Endothelial cell (in vitro differentiated cells): ENCODE measurements around the gene FBXL17. TPM values are rescaled to one million over a fixed set of nuclear protein-coding genes. Genes with fewer than 3 reads are reported as not detected.

Source experiments
- DNase-seq: peaks from one replicate; pipeline ENCODE4 v3.0.0; 2021; ENCODE audit warnings: low spot score
- H3K27ac Mint-ChIP-seq: one replicate; pipeline ENCODE4 v1.8.0; 2021; ENCODE audit warnings: mixed read lengths, inconsistent platforms; ENCODE audit not compliant: unreplicated experiment
- H3K27me3 Mint-ChIP-seq: one replicate; pipeline ENCODE4 v1.8.0; 2021; ENCODE audit warnings: mild to moderate bottlenecking, moderate library complexity, mixed read lengths, inconsistent platforms; ENCODE audit not compliant: unreplicated experiment
- H3K36me3 Mint-ChIP-seq: one replicate; pipeline ENCODE4 v1.8.0; 2021; ENCODE audit warnings: mild to moderate bottlenecking, low read depth, mixed read lengths, inconsistent platforms; ENCODE audit not compliant: unreplicated experiment
- H3K4me1 Mint-ChIP-seq: one replicate; pipeline ENCODE4 v1.8.0; 2021; ENCODE audit warnings: mild to moderate bottlenecking, mixed read lengths, inconsistent platforms; ENCODE audit not compliant: unreplicated experiment
- H3K4me3 Mint-ChIP-seq: one replicate; pipeline ENCODE4 v1.8.0; 2021; ENCODE audit warnings: mild to moderate bottlenecking, mixed read lengths, inconsistent platforms; ENCODE audit not compliant: unreplicated experiment
- H3K9me3 Mint-ChIP-seq: one replicate; pipeline ENCODE4 v1.8.0; 2021; ENCODE audit warnings: mixed read lengths, inconsistent platforms; ENCODE audit not compliant: unreplicated experiment
- total RNA-seq: library from RNA; stranded (reverse); fragmentation: NEBNext Ultra II Directional; extraction: Animal tissue kit (Norgen Biotek cat#: 25700); gene quantifications from one replicate; pipeline ENCODE4 v1.2.1, GENCODE V29; 2021; ENCODE audit not compliant: unreplicated experiment
- TF ChIP-seq, protein P1 (sequence below): fragments of 200-600 bp; sonication (generic); IDR thresholded peaks from one replicate; pipeline ENCODE4 v1.5.0; 2021; ENCODE audit warnings: antibody characterized with exemption; ENCODE audit not compliant: unreplicated experiment

The FBXL17 gene
- total RNA-seq, 1 donor from 2014 or later = 14.9 TPM

GRCh38 chr5:108206707-108207106, 175.2 kb downstream of the FBXL17 start:
- H3K27ac Mint-ChIP-seq = no peak overlapping the region
- H3K9me3 Mint-ChIP-seq = no peaks in the 10 kb centered on the region
- H3K4me3 Mint-ChIP-seq = no peak overlapping the region
- no peaks in the 10 kb centered on the region for H3K4me1 Mint-ChIP-seq
- TF ChIP-seq, protein P1, sequence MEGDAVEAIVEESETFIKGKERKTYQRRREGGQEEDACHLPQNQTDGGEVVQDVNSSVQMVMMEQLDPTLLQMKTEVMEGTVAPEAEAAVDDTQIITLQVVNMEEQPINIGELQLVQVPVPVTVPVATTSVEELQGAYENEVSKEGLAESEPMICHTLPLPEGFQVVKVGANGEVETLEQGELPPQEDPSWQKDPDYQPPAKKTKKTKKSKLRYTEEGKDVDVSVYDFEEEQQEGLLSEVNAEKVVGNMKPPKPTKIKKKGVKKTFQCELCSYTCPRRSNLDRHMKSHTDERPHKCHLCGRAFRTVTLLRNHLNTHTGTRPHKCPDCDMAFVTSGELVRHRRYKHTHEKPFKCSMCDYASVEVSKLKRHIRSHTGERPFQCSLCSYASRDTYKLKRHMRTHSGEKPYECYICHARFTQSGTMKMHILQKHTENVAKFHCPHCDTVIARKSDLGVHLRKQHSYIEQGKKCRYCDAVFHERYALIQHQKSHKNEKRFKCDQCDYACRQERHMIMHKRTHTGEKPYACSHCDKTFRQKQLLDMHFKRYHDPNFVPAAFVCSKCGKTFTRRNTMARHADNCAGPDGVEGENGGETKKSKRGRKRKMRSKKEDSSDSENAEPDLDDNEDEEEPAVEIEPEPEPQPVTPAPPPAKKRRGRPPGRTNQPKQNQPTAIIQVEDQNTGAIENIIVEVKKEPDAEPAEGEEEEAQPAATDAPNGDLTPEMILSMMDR = no peak
- no peak for DNase-seq
- H3K36me3 Mint-ChIP-seq = no peaks in the 10 kb centered on the region
- H3K27me3 Mint-ChIP-seq = no peaks in the 10 kb centered on the region

DNA sequence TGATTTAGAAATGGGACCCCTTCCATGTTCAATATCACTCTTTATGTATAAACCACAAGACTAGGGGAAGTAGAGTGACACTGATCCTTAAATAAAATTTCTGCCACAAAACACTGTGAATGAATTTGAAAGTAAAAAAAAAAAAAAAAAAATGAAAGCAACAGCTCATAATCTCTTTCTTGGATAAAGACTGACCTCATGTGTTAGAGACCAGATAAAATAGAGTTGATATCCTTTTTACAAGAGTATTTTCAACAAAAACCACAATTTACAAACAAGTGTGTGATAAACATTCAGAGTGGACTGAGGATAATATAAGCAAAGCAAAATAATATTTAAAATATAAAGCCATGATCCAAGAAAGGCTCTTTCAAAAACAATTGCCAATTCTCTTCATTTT, 180.2 kb downstream of the FBXL17 start:
- peaks cover 4% of the 10 kb centered on the region for H3K4me1 Mint-ChIP-seq
- no peaks in the 10 kb centered on the region for H3K27me3 Mint-ChIP-seq
- H3K4me3 Mint-ChIP-seq = no peak overlapping the region
- no peak for DNase-seq
- no peaks in the 10 kb centered on the region for H3K36me3 Mint-ChIP-seq
- no peaks in the 10 kb centered on the region for H3K9me3 Mint-ChIP-seq
- TF ChIP-seq, protein P1 = no peak
- H3K27ac Mint-ChIP-seq = no peak overlapping the region

DNA sequence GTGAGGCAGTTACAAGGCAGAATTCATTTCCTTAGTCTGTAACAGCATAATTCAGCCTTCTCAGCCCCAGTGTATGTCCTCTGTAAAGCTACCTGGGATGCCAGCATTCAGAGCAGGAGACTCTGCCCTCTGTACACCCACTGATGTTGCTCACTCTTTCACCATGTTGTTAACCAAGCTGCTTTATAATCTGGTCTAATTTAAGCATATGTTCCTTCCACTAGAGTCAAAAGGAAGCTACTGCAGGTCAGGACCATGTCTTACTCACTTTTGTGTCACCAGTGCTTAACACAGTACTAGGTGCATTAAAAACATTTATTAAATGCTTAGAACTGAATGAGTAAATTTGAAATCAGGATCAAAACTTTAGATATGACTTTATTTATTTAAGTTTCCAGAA, 185.6 kb downstream of the FBXL17 start:
- Mint-ChIP-seq H3K4me3 (no peak overlapping the region), H3K9me3 (no peaks in the 10 kb centered on the region), H3K27me3 (peaks cover 1% of the 10 kb centered on the region), H3K27ac (no peak overlapping the region), H3K4me1 (peaks cover 4% of the 10 kb centered on the region), H3K36me3 (no peaks in the 10 kb centered on the region)
- TF ChIP-seq, protein P1 = no peak
- DNase-seq = no peak

DNA sequence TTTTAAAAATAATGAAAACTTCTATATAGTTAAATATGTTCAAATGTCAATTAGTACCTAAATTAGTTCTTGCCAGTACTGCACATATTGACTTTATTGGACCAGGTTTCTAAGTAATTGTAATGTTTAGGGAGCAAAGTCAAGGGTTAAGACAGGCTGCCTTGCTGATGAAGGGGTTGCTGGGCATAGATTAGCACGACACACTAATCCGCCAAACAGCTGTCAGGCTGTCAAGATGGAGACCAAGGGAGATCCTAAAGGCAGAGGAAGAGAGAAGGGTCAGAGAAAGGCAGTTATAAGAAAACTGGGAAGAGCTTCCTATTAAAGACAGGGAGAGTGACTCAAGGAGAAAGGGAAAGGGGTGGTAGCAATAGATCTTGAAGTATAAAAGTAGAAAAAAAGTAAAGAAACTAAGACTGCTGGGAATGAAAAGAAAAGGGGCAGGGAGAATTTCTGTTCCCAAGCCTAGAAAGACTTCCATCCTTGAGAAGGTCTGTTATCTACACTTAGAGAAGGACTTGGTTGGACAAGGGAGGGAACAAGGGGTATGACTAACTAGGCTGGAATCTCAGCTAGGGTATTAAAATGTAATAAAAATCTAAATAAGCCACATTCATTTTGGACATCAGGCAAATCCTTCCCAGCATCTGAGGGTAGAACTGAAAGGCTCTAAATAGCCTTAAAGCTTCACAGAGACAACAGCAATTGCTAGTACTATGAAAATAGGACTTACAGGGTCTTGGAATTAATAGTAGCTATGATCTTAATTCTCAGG, 188.7 kb downstream of the FBXL17 start:
- Mint-ChIP-seq H3K27me3 (peaks cover 1% of the 10 kb centered on the region), H3K4me1 (no peaks in the 10 kb centered on the region), H3K4me3 (no peak overlapping the region), H3K27ac (no peak overlapping the region), H3K36me3 (no peaks in the 10 kb centered on the region), H3K9me3 (no peaks in the 10 kb centered on the region)
- TF ChIP-seq, protein P1 = no peak
- DNase-seq = no peak

DNA sequence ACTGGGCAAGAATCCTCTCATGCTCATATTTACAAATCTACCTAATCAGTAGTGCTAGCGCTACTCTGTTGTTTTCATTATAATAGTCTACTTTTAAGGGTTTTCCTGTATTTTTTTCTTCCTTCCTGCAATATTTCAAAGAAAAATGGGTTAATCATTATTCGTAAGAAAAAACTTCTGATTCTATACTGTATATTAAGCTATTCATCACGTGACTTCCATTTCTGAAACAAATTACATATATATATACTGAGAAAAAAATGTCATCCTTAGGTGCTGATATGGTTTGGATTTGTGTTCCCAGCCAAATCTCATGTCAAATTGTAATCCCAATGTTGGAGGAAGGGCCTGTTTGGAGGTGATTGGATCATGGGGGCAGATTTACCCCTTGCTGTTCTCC, 197.0 kb downstream of the FBXL17 start:
- Mint-ChIP-seq H3K9me3 (no peaks in the 10 kb centered on the region), H3K4me1 (peaks cover 9% of the 10 kb centered on the region), H3K36me3 (no peaks in the 10 kb centered on the region), H3K27me3 (no peaks in the 10 kb centered on the region), H3K4me3 (no peak overlapping the region), H3K27ac (no peak overlapping the region)
- TF ChIP-seq, protein P1 = no peak
- no peak for DNase-seq
